GM12891 (cell line): ENCODE results near the gene PVR.

ENCODE experiments used
- PAX5 ChIP-seq: IDR thresholded peaks from 2 replicates; pipeline ENCODE4 v1.6.1; 2011; ENCODE audit warnings: low read length, moderate library complexity, mild to moderate bottlenecking; ENCODE audit not compliant: insufficient read depth, severe bottlenecking
- POLR2A ChIP-seq: IDR thresholded peaks from 2 replicates; pipeline ENCODE4 v1.6.1; 2011; ENCODE audit warnings: low read depth, low read length, control low read depth
- POLR2AphosphoS5 ChIP-seq: IDR thresholded peaks from 2 replicates; pipeline ENCODE4 v1.6.1; 2011; ENCODE audit warnings: low read depth, low read length, control low read depth
- SPI1 ChIP-seq: IDR thresholded peaks from 2 replicates; pipeline ENCODE4 v1.6.1; 2011; ENCODE audit warnings: low read depth, low read length, control low read depth
- TAF1 ChIP-seq: IDR thresholded peaks from 2 replicates; pipeline ENCODE4 v1.6.1; 2011; ENCODE audit warnings: low read depth, low read length, control low read depth

GRCh38 chr19:44596428-44597130 lies 47.1 kb upstream of the PVR start:
- TF ChIP-seq POLR2A (no peak), SPI1 (no peak), POLR2AphosphoS5 (no peak), TAF1 (no peak), PAX5 (no peak)
